Measurements from ENCODE around the gene DRICH1.
"Not testable (repeated sequence)": the region's sequence is repeated elsewhere in the genome, so short reads cannot be mapped to it uniquely, and the experiment has no call there.

Gene DRICH1

GRCh38 chr22:23649071-23649501 is 17.0 kb upstream of the DRICH1 start:
- no peak for DNase-seq

DNA sequence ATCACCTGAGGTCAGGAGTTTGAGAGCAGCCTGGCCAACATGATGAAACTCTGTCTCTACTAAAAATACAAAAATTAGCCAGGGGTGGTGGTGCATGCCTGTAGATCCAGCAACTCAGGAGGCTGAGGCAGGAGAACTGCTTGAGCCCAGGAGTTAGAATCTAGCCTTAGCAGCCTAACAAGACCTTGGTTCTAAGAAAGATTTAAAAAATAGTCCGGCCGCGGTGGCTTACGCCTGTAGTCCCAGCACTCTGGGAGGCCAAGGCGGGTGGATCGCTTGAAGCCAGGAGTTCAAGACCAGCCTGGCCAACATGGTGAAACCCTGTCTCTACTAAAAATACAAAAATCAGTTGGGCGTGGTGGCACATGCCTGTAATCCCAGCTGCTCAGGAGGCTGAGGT is 14.4 kb upstream of the DRICH1 start:
- DNase-seq, result not testable (repeated sequence)

DNA sequence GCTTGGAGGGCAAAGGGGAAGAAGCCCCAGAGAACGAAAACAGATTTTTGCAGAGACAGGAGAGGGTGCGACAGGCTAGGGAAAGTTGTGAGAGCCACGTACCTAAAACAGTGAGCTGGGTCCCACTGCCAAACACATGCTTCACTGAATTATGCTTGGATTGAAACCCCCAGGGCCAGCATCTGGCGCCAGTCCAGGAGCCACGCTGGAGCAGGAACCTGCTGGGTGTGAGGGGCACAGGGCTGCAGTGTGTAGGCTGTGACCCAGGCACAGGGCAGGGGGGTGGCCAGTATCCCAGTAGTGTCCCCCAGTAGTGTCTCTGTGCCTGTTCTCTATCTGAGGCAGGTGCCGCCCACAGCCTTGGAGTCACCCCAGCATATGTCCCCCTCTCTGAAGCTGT is 8.1 kb upstream of the DRICH1 start:
- not testable (repeated sequence) for DNase-seq

DNA sequence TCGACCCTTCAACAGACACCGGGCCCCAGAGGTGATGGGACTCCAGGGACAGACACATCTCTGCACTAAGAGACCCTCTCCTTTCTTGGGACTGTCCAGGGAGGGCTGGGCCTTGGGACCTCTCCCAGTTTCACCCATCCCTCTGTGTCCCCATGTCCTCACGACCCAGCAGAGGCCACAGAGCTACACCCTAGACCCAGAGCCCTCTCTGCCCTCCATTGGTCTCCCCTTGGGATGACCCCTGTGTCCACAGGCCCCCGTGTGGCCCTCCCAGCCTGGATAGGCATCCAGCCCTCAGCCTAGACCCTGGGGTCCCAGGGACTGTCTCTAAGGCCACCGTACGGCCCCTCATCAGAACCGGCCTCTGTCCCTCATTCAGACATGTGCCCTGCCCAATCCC is 7.5 kb upstream of the DRICH1 start:
- DNase-seq, result no peak

- no peak for DNase-seq
Measured at GRCh38 chr22:23638611-23639010, 6.5 kb upstream of the DRICH1 start.

GRCh38 chr22:23635291-23635690 is 3.2 kb upstream of the DRICH1 start:
- DNase-seq, result not testable (repeated sequence)

DNA sequence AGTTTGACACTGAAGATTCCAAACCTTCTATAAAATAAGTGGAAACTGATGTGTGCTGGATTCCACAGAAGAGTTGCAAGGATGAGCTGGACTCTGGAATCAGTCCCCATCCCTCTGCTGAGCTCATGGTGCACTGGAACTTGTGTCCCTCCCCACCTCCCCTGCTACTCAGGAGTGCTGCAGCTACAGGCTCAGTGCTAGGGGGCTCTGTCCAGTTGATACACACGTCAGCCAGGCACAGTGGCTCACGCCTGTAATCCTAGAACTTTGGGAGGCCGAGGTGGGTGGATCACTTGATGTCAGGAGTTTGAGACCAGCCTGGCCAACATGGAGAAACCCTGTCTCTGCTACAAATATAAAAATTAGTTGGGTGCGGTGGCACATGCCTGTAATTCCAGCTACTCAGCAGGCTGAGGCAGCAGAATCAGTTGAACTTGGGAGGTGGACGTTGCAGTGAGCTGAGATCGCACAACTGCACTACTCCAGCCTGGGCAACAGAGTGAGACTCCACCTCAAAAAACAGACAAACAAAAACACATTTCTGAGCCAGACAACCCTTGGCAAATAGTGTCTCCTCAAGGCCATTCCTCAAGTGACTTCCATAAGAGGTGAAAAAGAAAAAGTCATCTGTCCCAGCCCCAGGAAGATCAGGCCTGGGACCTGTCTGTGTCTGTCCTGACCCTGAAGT is 3.9 kb downstream of the DRICH1 start:
- not testable (repeated sequence) for DNase-seq

- DNase-seq, result not testable (repeated sequence)
Measured at GRCh38 chr22:23627401-23628055, 4.6 kb downstream of the DRICH1 start.

GRCh38 chr22:23626286-23626975 is 5.7 kb downstream of the DRICH1 start:
- no peak for DNase-seq

- DNase-seq, result no peak
Measured at GRCh38 chr22:23622634-23623033, 9.5 kb downstream of the DRICH1 start.

DNA sequence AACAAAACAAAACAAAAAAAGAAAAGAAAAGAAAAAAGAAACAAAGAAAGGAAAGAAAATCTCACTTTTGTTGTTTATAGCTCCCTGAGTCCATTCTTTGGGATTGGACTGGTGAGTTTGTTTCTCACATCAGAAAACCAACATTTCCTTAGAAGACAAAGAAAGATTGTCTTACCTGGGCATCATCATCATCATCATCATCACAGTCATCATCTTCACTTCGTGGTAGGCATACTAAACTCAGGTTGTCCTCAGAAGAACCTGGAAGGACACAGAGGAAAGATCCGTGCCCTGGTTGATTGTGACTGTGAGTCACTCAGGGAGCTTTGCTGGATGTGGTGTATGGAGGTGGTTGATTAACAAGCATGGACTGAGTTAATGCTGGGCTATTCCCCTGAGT is 10.2 kb downstream of the DRICH1 start:
- not testable (repeated sequence) for DNase-seq

DNA sequence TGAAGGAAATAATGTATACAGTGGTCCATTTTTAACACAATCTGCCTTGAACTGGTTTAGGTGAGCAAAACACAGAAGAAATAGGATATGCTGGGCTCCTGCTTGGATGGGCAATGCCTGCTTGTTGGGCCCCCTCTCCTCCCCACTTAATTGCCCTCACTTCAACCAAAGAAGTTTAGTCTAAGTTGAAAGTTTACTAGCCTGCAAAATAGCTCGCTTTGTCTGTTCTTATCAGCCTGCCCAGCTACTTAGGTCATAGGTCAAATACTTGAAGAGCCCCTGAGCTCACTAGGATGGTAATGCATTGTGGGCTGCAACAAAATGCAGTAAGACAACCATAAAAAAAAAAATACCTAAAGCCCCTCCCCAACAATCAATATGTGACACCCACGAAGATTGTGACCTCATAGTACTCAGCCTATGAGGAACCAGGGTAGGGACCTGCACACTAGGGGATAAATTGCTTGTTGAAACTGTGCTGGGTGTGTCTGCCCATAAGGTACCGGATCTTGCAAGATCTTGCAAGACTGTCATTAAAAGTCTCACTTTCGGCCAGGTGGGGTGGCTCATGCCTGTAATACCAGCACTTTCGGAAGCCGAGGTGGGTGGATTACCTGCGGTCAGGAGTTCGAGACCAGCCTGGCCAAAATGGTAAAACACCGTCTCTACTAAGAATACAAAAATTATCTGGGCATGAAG is 10.9 kb downstream of the DRICH1 start:
- DNase-seq, result no peak

DNA sequence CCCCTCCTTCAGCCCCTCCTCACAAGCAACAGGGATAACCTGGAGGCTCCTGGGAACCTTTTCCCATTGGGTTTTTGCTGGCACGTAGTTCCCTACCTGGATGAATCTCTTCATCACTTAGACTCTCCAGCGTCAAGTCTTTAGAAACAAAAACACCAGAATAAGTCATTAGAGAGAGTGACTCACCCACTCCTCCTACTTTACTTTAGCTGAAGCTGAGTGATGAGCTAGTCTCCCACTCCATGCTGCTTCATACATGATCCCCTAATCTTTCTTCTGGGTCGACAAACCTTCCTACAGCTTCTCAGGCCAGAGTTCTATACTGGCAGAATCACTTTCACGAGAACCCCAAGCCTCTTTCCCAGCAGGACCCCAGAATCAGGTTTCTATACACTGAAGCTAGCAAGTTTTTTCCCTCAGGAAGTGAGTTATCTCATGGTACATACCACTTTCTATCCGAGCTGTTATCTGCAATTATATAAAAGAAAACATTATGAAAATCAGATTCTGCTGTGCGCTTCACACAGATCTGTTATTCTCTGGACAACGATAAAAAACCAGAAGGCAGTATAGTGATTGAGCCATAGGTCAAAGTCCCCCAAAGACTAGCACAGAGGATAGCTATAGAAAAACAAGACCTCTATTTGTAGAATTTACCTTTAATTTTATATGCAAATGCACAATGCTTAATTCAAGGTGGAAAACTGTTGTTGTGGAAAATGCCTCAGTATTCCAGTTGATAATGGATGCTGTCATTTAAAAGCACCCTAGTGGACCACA is 18.7 kb downstream of the DRICH1 start:
- no peak for DNase-seq

DNA sequence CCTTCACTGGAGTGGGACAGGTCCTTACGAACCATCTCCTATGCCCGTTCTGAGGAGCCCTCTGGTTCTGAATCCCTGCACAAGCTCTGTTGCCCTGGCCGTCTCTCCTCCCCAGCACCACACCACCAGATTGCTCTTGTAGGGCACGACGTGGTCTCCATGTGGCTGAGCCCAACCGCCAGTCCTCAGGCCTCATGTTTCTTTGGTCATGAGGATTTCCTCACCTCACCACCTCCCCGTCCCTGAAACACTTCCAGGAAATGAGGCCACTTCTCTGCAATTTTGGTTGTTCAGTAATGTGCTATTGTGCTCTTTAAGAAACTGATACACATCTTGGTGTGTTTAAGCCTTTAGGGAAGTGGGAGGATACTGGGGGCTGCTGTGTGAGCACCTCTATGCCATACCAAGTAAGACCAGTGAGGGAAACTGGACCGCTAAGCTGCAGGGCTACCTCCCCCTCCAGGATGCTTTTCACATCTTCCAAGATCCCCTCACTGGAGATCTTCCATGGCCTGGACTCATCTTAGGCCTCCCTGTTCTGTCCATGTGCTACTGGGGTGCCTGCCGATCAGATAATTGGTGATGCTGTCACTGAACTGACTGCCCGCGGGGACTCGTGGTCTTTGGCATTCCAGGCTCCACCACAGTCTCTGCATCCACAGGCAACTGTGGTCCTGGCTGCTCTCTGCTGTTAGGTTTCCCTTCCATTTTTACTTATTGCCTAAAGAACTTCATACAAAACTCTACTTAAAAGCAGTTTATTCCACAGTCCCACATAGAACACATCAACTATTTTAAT is 21.9 kb downstream of the DRICH1 start:
- no peak for DNase-seq

- no peak for DNase-seq
Measured at GRCh38 chr22:23608583-23608982, 23.5 kb downstream of the DRICH1 start.

DNA sequence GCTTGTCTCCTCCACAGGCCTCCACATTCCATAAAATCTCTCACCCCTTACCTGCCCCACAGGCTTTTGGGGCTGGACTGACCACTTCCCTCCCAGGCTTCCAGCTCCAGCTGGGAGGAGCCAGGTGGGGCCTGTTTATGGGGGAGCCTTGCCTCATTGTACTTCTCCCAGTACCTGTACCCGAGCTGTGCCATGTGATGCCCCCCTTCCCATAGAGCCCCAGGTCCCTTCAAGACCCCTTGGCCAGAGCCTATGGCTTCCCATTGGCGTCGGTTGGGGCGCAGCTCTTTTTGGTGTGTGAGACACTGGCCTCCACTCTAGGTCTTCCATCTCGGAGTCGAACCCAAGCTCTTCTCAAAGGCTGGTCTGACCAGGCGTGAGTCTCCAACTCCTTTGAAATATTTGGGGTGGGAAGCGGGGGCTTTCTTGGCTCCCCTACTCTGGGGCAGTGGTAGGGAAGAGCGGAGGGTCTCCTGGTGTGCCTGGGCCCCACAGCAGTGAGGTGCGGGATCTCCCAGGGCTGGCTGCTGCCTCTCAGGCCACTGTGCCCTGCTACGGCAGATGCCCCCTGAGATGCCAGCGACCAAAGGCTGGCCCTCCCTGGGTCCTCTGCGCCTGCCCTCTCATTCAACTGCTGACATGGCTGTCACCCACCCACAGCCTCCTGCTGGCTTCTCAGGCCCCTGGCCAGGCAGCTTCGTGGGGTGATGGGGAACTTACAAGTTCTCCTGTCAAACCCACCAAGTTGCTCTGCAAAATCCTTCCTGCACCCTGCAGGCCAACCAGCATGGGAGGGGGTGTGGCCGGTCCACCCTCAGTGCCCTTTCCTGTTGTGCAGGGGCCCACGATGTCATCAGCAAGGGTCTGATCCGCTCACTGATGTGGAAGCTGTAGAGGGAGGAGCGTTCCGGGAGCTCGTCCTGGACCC is 25.7 kb downstream of the DRICH1 start:
- DNase-seq, result no peak

DNA sequence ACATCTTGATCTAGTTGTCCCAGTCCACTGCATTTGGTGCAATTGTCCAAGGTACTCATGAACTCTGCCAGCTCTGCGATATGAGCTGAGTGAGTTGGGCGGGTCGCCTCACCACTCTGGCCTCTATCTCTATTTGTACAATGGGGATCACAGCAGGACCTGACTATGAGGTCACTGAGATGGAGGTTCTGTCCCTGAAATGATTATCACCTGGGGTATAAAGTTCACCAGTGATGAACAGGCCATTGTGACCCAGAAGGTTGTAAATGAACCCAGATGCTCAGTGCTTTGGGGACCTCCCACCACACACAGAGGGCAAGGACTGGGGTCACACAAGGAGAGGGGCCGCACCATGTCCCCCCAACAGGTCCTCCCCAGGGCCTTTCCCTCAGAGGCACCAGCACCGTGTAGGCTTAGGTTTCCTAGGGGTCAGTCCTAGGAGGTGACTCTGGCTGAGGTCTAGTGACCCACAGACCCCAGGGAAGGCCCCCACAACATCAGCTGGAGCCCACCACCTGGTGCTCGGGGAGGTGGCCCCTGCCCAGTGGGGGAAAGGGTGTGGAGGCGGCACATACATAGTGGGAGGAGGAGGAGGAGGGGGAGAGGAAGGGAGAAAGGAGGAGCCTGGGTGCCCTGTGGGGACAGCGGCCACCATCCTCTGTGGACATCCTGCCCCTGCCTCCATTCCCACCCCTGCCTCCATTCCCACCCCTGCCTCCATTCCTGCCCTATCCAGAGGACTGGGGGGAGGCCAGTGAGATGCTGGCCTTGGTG is 27.0 kb downstream of the DRICH1 start:
- no peak for DNase-seq

- DNase-seq, result no peak
Measured at GRCh38 chr22:23603266-23603665, 28.9 kb downstream of the DRICH1 start.

- no peak for DNase-seq
Measured at GRCh38 chr22:23598805-23599518, 33.2 kb downstream of the DRICH1 start.
